DMS53 treated with DMSO at 0.1 percent for 48 hours (cell line): ENCODE data around the gene NELL1.
A peak's percentile ranks its signal among the peaks of the same experiment; 100 is the strongest.
"Not testable (repeated sequence)": the region's sequence is repeated elsewhere in the genome, so short reads cannot be mapped to it uniquely, and the experiment has no call there.

Source experiments
- DNase-seq: peaks from one replicate; lab custom pipeline; 2025; ENCODE audit not compliant: unreplicated experiment; lab: John Stamatoyannopoulos, UW

The NELL1 gene

DNA sequence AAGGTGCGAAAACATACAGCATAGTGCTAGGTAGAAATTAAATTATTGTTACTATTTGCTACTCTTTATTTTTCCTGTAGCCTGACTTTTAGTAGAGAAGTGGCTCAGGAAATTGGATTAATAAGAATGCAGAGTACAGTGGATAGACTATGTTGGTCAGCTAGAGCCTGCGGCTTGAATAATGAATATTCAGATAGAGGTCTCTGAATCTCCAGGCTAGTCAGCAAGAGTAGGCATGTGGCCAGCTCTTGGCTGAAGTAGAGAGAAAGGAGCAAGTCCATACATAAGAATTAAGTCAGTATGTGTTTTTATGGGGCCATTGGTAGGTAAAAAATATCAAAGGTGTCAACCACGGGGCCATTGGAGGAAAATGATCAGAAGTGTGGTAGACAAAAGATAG is 413.5 kb downstream of the NELL1 start:
- DNase-seq = no peak

GRCh38 chr11:21088930-21089329 is 419.5 kb downstream of the NELL1 start:
- no peak for DNase-seq

- no peak for DNase-seq
Measured at GRCh38 chr11:21104641-21105040, 435.3 kb downstream of the NELL1 start.

DNA sequence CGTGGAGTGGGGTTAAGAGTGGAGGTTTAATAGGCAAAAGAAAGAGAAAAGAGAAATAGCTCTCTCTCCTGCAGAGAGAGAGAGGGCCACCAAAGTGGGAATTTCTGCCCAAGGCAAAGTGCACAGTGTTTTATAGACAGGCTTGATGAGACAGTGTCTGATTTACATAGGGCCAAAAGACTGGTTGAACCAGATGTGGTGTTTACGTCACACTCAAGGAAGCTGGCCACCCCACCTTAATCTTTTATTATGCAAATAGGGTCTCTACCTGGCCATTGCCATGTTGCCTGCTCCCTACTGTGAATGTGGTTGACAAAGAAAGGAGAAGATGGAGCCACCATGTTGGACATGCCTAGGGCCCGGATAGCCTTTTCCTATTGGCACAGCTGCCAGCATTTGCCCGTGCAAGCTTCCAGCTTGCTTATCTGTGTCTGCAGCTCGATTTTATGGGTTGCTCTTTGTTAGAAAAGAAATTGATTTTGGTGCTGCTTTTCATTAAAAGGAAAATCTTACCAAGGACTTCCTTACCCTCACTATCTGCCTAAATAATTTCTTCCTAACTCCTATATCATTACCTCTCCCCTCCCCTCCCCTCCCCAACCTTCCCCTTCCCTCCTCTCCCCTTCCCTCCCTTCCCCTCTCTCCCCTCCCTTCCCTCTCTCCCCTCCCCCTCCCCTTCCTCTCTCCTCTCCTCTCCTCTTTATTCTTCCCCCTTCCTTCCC is 436.0 kb downstream of the NELL1 start:
- DNase-seq = no peak

DNA sequence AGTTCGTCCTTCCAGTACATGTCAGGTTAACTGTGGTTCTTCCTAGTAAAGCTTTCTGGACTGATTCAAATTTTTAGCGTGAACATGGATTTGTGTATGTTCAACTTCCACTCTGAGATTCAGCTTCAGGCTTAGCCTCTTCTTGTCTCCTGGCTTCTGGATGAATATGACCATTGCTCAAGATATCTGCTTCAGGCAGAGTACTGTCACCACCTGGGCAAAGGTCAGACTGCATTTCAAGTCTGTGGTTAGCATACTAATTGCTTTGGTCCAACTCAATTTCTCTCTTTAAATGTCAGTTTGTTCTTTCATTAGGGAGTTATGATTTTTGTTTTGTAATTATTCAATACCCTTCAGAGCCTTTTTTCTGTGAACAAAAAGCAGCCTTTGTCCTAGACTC is 440.0 kb downstream of the NELL1 start:
- no peak for DNase-seq

- DNase-seq = no peak
Measured at GRCh38 chr11:21110415-21110814, 441.0 kb downstream of the NELL1 start.

- no peak for DNase-seq
Measured at GRCh38 chr11:21113876-21114275, 444.5 kb downstream of the NELL1 start.

- DNase-seq = no peak
Measured at GRCh38 chr11:21116009-21116408, 446.6 kb downstream of the NELL1 start.

- no peak for DNase-seq
Measured at GRCh38 chr11:21119411-21119810, 450.0 kb downstream of the NELL1 start.

DNA sequence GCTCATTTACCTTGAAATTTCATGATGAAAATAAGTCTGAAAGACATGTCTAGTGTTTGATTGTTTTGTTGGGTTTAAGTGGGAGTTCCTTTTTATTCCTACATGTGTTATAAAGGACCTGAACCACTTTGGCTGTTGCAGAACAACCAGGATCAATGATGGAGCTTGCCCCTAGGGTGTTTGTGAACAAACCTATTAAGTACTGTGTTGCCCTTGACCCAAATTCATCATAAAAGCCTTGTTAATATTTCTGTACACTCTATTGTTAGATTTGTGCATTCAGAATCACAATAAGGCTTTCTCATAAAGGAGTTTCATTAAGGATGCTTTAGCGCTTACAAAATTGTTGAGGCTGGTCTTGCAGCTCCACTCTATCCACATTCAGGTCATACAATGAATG is 452.6 kb downstream of the NELL1 start:
- no peak for DNase-seq

DNA sequence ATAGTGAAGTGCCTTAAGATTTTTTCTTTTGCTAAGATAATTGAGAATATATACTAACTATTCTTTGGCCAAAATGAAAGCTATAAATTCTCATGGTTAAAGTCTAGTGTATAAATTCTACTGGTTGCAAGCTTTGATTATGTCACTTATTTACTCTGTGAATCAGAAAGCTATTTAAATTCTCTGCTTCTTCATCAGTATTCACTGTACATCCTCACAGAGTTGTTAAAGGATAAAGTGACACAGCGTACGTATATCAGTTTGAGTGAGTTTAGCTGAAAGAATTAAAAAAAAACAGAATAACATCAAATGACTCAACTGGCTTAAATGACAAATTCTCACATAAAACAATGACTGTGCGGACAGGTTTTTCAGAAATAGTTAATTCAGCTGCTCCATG is 453.1 kb downstream of the NELL1 start:
- DNase-seq = no peak

- DNase-seq = no peak
Measured at GRCh38 chr11:21132146-21132720, 462.8 kb downstream of the NELL1 start.

DNA sequence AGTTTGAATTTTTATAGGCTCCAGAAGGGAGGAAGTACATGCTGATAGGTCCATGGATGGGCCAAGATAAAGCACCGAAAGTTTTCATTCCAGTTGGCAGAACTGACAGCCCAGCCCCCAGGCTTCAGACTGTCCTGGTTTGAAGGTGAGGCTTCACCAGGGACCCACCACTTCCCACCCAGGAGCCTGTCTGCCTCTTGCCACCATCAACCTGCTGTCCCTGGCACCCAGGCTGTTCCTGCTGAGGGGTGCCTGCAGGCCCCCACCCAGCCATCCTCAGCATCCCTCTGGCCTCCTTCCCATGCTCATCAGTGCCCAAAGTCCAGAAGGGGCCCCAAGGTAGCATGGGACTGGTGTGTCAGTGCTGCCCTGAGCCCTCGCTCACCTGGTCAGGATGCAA is 463.9 kb downstream of the NELL1 start:
- no peak for DNase-seq

GRCh38 chr11:21133722-21134121 is 464.3 kb downstream of the NELL1 start:
- DNase-seq = no peak

DNA sequence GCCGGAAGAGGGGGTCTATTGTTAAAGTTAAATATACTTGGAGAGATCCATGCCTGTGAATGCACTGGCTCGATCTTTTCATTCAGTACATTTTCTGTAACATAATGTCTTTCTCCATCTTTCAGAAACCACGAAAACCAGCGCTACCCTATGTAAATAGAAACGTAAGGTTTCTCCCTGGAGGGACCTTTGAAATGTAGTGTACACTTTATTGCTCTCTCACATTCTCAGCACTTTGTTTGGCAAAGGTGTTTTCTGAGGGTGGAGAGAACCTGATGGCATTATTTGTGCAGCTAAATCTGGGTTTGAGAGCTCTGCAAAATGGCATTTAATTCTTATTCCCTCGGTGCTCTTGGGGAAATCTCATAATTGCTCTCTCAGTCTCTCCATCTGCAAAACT is 468.4 kb downstream of the NELL1 start:
- no peak for DNase-seq

DNA sequence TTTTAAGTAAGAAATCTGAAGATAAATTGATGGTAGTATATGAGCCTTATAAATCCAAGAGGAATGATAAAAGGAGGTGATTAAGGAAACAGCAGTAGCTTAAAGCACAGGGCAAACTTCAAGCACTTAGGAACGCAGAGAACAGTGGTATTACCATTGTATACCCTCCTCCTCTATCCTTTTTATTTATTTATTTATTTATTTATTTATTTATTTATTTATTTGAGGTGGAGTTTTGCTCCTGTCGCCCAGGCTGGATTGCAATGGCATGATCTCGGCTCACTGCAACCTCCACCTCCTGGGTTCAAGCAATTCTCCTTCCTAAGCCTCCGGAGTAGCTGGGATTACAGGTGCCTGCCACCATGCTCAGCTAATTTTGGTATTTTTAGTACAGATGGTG is 472.2 kb downstream of the NELL1 start:
- DNase-seq = not testable (repeated sequence)

DNA sequence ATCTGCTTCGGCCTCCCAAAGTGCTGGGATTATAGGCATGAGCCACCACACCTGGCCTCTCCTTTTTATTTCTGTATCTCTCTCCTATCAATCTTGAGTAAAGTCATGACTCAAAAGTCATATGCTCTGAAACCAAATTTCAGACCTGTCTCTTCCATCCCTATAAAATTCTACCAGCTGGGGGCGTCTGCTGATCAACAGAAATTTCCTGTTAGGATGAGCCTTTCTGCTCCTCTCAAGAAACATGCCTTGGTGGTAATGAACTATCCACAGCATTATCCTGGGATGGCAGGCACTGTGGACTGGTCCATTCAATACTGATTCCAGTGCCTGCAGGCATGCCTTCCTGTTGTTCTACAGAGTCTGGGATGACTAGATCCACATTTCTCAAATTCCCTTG is 472.6 kb downstream of the NELL1 start:
- peak; percentile 25 for DNase-seq

- no peak for DNase-seq
Measured at GRCh38 chr11:21144531-21144930, 475.1 kb downstream of the NELL1 start.

GRCh38 chr11:21148376-21148775 is 479.0 kb downstream of the NELL1 start:
- DNase-seq = no peak

DNA sequence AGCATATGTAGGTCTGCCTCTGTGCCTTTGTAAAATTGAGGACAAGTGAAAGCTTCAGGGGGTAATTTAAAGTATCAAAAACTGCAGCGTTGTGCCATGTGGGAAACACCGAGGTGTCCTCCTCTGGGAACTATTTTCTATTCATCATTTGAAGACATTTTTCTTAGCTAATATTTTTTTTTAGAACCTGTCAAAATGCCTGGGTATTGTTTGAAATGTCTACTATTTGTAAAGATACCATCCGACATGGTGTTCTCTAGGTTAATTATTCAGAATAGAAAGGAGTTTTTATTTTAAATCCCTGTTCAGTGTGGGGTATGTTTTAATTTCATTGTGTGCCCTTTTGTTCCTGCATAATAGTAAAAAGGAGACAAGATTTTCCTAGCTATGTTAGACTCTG is 490.8 kb downstream of the NELL1 start:
- DNase-seq = no peak

DNA sequence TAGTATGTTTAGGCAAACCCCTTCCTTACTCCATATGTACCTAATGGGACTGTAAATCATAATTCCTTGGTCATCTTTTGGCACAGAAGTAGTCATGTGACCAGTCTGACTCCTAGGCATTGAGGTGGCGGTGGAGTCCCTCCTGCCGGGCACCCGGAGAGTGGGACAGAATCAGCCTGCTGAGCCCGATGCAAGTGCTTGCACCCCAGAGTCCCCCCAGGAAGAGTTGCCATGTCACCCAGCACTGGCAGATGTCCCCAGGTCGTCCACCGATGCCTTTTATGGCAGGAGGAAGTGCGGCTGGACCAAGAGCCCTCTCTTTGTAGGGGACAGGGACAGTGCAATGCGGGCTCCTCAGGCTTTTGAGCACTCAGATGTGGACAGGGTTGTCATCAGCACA is 500.3 kb downstream of the NELL1 start:
- DNase-seq = no peak

GRCh38 chr11:21173476-21173875 is 504.1 kb downstream of the NELL1 start:
- DNase-seq = no peak

DNA sequence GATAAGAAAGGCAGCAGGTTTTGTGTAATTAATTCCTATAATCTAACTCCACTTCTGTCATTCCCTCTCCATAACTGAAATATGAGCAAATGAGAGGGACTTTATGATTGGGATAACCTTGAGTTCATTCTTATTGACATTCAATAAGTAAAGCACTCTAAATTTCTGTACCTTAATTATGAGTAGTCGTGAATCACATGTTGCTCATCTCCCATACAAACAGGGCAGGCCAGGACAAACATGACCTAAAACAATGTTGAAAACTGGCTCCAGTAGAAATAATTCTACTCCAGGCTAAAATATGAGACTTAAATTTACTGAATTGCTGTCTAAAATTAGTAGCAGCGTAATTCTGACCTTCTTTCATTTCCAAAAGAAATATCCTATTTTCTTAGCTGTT is 505.4 kb downstream of the NELL1 start:
- DNase-seq = peak; percentile 34
